HepG2 (cell line): Measurements from ENCODE around the gene HTRA3. TPM values are rescaled to one million over a fixed set of nuclear protein-coding genes. Genes with fewer than 3 reads are reported as not detected.

Experiments used
- ATAC-seq: fragments of 200-7000 bp; cut with Tn5 transposase; 3 replicates; pipeline ENCODE4 v1.9.1; 2020; ENCODE audit warnings: mild to moderate bottlenecking, moderate library complexity
- BruUV-seq: library from RNA; stranded (reverse); fragments of 400-500 nt; replicated peaks from 2 replicates; lab custom pipeline; 2021; lab: Mats Ljungman, UMichigan
- CTCF ChIA-PET: fragments of 300-600 bp; formaldehyde crosslinking; extraction: SDS; loops from one replicate; lab custom pipeline; 2021; ENCODE audit warnings: low total read pairs, inconsistent platforms, low intra/inter-chr PET ratio; lab: Yijun Ruan, JAX
- POLR2A ChIA-PET: fragments of 350-600 bp; sonication (Branson Sonifier 250); formaldehyde crosslinking; loops from one replicate; lab custom pipeline; 2020; ENCODE audit warnings: antibody characterized with exemption, inconsistent platforms; lab: Yijun Ruan, JAX
- DNase-seq: peaks from one replicate; pipeline ENCODE4 v3.0.0-alpha.2; 2015; ENCODE audit warnings: low spot score
- FAIRE-seq: peaks from 3 replicates; lab custom pipeline; 2011; peaks lifted over from hg19 to GRCh38; lab: Jason Lieb, UNC
- H2AFZ ChIP-seq: one replicate; pipeline ENCODE4 v1.6.1; 2011; ENCODE audit warnings: low read length, inconsistent platforms
- H3K27ac ChIP-seq: fragments of 300-600 bp; 3 replicates; pipeline ENCODE4 v1.8.0; 2011; ENCODE audit warnings: mixed run types, mild to moderate bottlenecking, mixed read lengths, low read length, inconsistent platforms; ENCODE audit not compliant: insufficient read depth; ENCODE audit errors: extremely low read length
- H3K27me3 ChIP-seq, 2 experiments: fragments of 200-600 bp in 1 of 2; 2 replicates in 1 of 2; 3 replicates in 1 of 2; pipeline versions ENCODE4 v1.6.0 to v1.8.0; 2011; ENCODE audit warnings: low read length in 2 of 2, mild to moderate bottlenecking in 2 of 2, moderate library complexity in 2 of 2, inconsistent platforms in 1 of 2; ENCODE audit not compliant: insufficient read depth in 2 of 2, control insufficient read depth in 1 of 2
- H3K36me3 ChIP-seq, 2 experiments: fragments of 200-600 bp in 1 of 2; replicated peaks in 1 of 2; 2 replicates in 1 of 2; 3 replicates in 1 of 2; pipeline versions ENCODE4 v1.5.1 to v1.8.0; 2011; ENCODE audit warnings: low read length in 2 of 2, inconsistent platforms in 1 of 2; ENCODE audit not compliant: insufficient read depth in 2 of 2, control insufficient read depth in 1 of 2
- H3K4me1 ChIP-seq: 2 replicates; pipeline ENCODE4 v1.5.1; 2012; ENCODE audit warnings: low read length, inconsistent platforms; ENCODE audit not compliant: insufficient read depth
- H3K4me2 ChIP-seq: 2 replicates; pipeline ENCODE4 v1.6.0; 2011; ENCODE audit warnings: low read depth, low read length, inconsistent platforms
- H3K4me3 ChIP-seq, 3 experiments: fragments of 200-600 bp in 1 of 3; sonication (generic), shearing (Covaris generic) in 1 of 3; replicated peaks in 1 of 3; 2 replicates each; pipeline ENCODE4 v1.5.1; 2011 to 2016; ENCODE audit warnings: low read length in 3 of 3, inconsistent platforms in 2 of 3, low read depth in 2 of 3, mild to moderate bottlenecking in 2 of 3, control low read depth in 1 of 3, mixed read lengths in 1 of 3; ENCODE audit not compliant: insufficient read depth in 1 of 3
- H3K79me2 ChIP-seq: one replicate; pipeline ENCODE4 v1.6.1; 2011; ENCODE audit warnings: low read length, inconsistent platforms; ENCODE audit not compliant: insufficient read depth
- H3K9ac ChIP-seq: 2 replicates; pipeline ENCODE4 v1.6.0; 2011; ENCODE audit warnings: mild to moderate bottlenecking, low read depth, low read length, inconsistent platforms; ENCODE audit not compliant: insufficient read depth
- H3K9me3 ChIP-seq: 2 replicates; pipeline ENCODE4 v1.5.1; 2012; ENCODE audit warnings: mild to moderate bottlenecking, low read length
- H4K20me1 ChIP-seq: 2 replicates; pipeline ENCODE4 v1.6.0; 2011; ENCODE audit warnings: inconsistent platforms, mild to moderate bottlenecking, low read length, moderate library complexity; ENCODE audit not compliant: insufficient read depth
- CREB1 ChIP-seq, 2 experiments: fragments of 450-650 bp in 1 of 2; IDR thresholded peaks; 2 replicates each; pipeline ENCODE4 v1.6.1; 2016 to 2017; ENCODE audit warnings: control low read depth in 1 of 2, mild to moderate bottlenecking in 1 of 2, missing compliant biosample characterization in 1 of 2, missing genetic modification characterization in 1 of 2
- FOXJ3 ChIP-seq: sonication (generic); formaldehyde crosslinking; IDR thresholded peaks from 2 replicates; pipeline ENCODE4 v1.4.0; 2020; ENCODE audit warnings: missing genetic modification reagents, mild to moderate bottlenecking, borderline replicate concordance
- MBNL3 ChIP-seq: fragments of 250-450 bp; sonication (Bioruptor Pico); conservative IDR thresholded peaks from 2 replicates; pipeline ENCODE4 v1.8.0; 2022; ENCODE audit warnings: mild to moderate bottlenecking, inconsistent platforms
- NFATC3 ChIP-seq: sonication (generic); formaldehyde crosslinking; IDR thresholded peaks from 2 replicates; pipeline ENCODE4 v1.5.1; 2020; ENCODE audit warnings: mild to moderate bottlenecking, missing genetic modification reagents
- SRF ChIP-seq: IDR thresholded peaks from 2 replicates; pipeline ENCODE4 v1.6.1; 2011; ENCODE audit warnings: mild to moderate bottlenecking, low read depth, low read length, moderate library complexity
- TEAD2 ChIP-seq: sonication (generic); formaldehyde crosslinking; IDR thresholded peaks from 2 replicates; pipeline ENCODE4 v1.9.0; 2021; ENCODE audit warnings: missing genetic modification reagents
- ZFP36 ChIP-seq: fragments of 150-350 bp; IDR thresholded peaks from 2 replicates; pipeline ENCODE4 v1.6.1; 2018; ENCODE audit warnings: borderline replicate concordance, low read length, low read depth; ENCODE audit not compliant: partially characterized antibody
- ZNF619 ChIP-seq: sonication (generic); formaldehyde crosslinking; IDR thresholded peaks from 2 replicates; pipeline ENCODE4 v1.4.0; 2020; ENCODE audit warnings: mild to moderate bottlenecking, missing genetic modification reagents
- WGBS: methylation state at CpG from one replicate; pipeline ENCODE4 v1.1.6; 2017; ENCODE audit warnings: low lambda C conversion rate; 5-methylcytosine and 5-hydroxymethylcytosine counted together
- in situ Hi-C: cut with HindIII; loops from 2 replicates; pipeline ENCODE4 v1.10.0; 2017; ENCODE audit warnings: low pct_unique_long_range_greater_than_20kb; ENCODE audit not compliant: extremely low pct_ligation_motif_present
- intact Hi-C: fragments of 100-400 bp; cut with micrococcal nuclease; formaldehyde crosslinking; loops from one replicate; pipeline ENCODE4 v1.10.0; 2022; ENCODE audit not compliant: unreplicated experiment
- polyA plus RNA-seq, 8 experiments: library from polyadenylated mRNA; depleted of rRNA in 3 of 8; stranded (reverse) in 7 of 8; unstranded in 1 of 8; fragments of >200 nt; fragmentation: Illumina TruSeq in 4 of 8; extraction: Trizol in 4 of 8; gene quantifications; 2 replicates each; pipeline versions ENCODE4 v1.2.1 to v1.2.3, GENCODE V29; 2011 to 2016; ENCODE audit warnings: low read depth in 4 of 8, missing spikeins in 1 of 8, mixed read lengths in 1 of 8; ENCODE audit not compliant: insufficient read depth in 1 of 8
- total RNA-seq, 5 experiments: library from RNA; depleted of rRNA; stranded (reverse); fragments of >200 nt; fragmentation: Illumina TruSeq; extraction: Trizol; gene quantifications; 2 replicates each; pipeline ENCODE4 v1.2.3, GENCODE V29; 2016; ENCODE audit warnings: low read depth in 1 of 5
- TF ChIP-seq, protein P1 (sequence below): sonication (generic); formaldehyde crosslinking; IDR thresholded peaks from 2 replicates; pipeline ENCODE4 v1.8.1; 2022; ENCODE audit warnings: mild to moderate bottlenecking, missing genetic modification reagents
- TF ChIP-seq, protein P2 (sequence below): IDR thresholded peaks from 2 replicates; pipeline ENCODE4 v1.6.1; 2012; ENCODE audit warnings: inconsistent platforms

The HTRA3 gene
- total and polyA plus RNA-seq, 2 of the 13 experiments (the other 11 are each of a cell fraction or from before 2014, with no cell fraction given): 0.17 TPM; not detected in 1

DNA sequence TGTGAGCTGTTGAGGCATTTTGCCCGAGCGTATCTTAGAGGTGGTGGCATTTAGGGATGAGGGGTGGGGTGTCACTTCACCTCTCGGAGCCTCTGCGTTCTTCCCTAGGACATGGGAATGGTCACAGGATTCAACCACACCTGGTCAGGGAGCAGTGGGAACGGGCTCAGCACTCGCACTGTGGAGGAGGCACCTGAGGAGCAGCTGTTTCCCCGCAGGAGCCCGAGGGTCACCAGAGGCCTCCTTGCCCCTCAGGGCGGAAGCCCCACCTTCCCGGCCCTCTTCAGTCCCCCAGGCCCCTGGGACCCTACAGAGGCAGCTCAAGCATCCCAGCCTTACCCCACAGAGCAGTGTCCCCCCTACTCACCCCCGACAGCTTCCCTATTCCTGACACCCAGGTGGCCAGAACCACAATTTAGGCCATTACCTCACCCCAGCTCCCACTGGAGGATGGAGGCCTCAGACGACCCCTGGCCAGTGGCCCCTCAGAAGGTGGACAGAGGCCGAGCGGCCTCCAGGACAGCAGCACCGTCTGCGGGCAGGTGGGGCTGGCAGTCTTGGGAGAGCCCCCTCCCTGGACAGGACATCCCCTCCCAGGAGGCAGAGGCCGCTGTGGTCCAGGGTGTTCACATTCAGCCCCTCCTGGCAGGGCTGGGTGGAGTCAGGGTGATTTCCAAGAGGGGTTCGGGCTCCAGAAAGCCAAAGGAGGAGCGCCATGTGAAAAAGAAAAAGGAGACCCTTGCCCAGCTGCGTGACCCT, 4.2 kb upstream of the HTRA3 start:
- no peak overlapping the region for H3K4me2 ChIP-seq
- no peak for ATAC-seq
- WGBS: 21% methylated on average over 6 of the region's 20 CpGs
- H3K36me3 ChIP-seq: no peaks in the 10 kb centered on the region
- H3K9me3 ChIP-seq: no peaks in the 10 kb centered on the region
- intact Hi-C loops (no loop called here), in situ Hi-C loops (loop anchor here (5.0 kb wide), 1 partner anchor 137 kb away; no protein-coding TSS in a partner anchor)
- no peak for DNase-seq
- no TSS peak for BruUV-seq
- no peak for FAIRE-seq
- CTCF ChIA-PET: no interaction called here
- TF ChIP-seq MBNL3 (CRISPR knock-in tag) (no peak), ZFP36 (no peak), CREB1 (IDR thresholded peaks at IDR 0.05) (no peak), CREB1 (CRISPR knock-in tag; IDR thresholded peaks at IDR 0.05) (no peak), NFATC3 (CRISPR knock-in tag) (no peak), FOXJ3 (CRISPR knock-in tag) (no peak), ZNF619 (CRISPR knock-in tag) (no peak), SRF (no peak), TEAD2 (CRISPR knock-in tag) (no peak)
- TF ChIP-seq, protein P1, sequence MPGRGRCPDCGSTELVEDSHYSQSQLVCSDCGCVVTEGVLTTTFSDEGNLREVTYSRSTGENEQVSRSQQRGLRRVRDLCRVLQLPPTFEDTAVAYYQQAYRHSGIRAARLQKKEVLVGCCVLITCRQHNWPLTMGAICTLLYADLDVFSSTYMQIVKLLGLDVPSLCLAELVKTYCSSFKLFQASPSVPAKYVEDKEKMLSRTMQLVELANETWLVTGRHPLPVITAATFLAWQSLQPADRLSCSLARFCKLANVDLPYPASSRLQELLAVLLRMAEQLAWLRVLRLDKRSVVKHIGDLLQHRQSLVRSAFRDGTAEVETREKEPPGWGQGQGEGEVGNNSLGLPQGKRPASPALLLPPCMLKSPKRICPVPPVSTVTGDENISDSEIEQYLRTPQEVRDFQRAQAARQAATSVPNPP: no peak
- TF ChIP-seq, protein P2, sequence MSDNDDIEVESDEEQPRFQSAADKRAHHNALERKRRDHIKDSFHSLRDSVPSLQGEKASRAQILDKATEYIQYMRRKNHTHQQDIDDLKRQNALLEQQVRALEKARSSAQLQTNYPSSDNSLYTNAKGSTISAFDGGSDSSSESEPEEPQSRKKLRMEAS: no peak
- POLR2A ChIA-PET: no interaction called here
- no peak overlapping the region for H3K27ac ChIP-seq
- peaks cover 42% of the 10 kb centered on the region for H3K4me1 ChIP-seq
- H3K4me3 ChIP-seq: no peak overlapping the region
- no peaks in the 10 kb centered on the region for H4K20me1 ChIP-seq
- H3K79me2 ChIP-seq: no peaks in the 10 kb centered on the region
- H3K9ac ChIP-seq: no peak overlapping the region
- no peak overlapping the region for H2AFZ ChIP-seq
- peaks cover 12 to 55% of the 10 kb centered on the region in 2 experiments for H3K27me3 ChIP-seq
